ENCODE results near the gene SCN8A. TPM values are rescaled to one million over a fixed set of nuclear protein-coding genes. Genes with fewer than 3 reads are reported as not detected.

SCN8A gene
- polyA plus RNA-seq, 2 of the 4 experiments (the other 2 are of a cell fraction): 1.8 to 4.8 TPM

DNA sequence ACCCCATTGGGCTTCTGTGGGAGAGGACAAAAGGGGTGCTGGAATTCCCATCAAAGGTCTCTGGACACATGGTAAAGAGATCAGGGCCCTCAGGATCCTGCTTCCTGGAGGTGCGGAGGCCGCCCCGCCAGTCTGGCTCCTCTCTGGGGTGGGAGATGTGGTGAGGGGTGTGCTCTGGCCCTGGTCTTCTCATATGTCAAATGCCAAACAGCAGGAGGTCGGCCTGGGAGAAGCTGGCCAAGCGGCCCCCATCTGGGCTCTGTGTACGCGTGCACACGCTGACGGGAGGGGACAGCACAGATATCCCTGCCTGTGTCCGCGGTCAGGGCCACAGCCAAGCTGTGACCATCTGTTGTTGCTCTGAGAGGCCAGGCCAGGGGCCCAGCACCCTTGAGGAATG is 243.4 kb downstream of the SCN8A start:
- POLR2A ChIA-PET: no interaction called here
- ATAC-seq (no peak), FAIRE-seq (no peak), DNase-seq (ENCODE audit: low read depth in 1 of 2, low spot score in 1 of 2) (no peak)
- Histone ChIP-seq H3K9me3 (no peaks in the 10 kb centered on the region), H3K4me3 (no peak overlapping the region), H3K27ac (no peak overlapping the region), H3K4me2 (no peak overlapping the region), H3K4me1 (no peaks in the 10 kb centered on the region)
- CTCF ChIA-PET: interaction anchor here (1.0 to 3.7 kb wide), 3 partner anchors 10 to 41 kb away, joined by 5 to 18 read pairs (median 6); no protein-coding TSS in a partner anchor
- TF ChIP-seq HOXB5 (CRISPR knock-in tag; IDR thresholded peaks at IDR 0.05) (no peak), JUNB (IDR thresholded peaks at IDR 0.05) (no peak)
- TF ChIP-seq, protein P1, sequence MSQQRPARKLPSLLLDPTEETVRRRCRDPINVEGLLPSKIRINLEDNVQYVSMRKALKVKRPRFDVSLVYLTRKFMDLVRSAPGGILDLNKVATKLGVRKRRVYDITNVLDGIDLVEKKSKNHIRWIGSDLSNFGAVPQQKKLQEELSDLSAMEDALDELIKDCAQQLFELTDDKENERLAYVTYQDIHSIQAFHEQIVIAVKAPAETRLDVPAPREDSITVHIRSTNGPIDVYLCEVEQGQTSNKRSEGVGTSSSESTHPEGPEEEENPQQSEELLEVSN (IDR thresholded peaks at IDR 0.05; ENCODE audit: borderline replicate concordance, low read depth): no peak
- 75% methylated on average over 9 of the region's 11 CpGs for WGBS (ENCODE audit: missing lambda C conversion rate)

DNA sequence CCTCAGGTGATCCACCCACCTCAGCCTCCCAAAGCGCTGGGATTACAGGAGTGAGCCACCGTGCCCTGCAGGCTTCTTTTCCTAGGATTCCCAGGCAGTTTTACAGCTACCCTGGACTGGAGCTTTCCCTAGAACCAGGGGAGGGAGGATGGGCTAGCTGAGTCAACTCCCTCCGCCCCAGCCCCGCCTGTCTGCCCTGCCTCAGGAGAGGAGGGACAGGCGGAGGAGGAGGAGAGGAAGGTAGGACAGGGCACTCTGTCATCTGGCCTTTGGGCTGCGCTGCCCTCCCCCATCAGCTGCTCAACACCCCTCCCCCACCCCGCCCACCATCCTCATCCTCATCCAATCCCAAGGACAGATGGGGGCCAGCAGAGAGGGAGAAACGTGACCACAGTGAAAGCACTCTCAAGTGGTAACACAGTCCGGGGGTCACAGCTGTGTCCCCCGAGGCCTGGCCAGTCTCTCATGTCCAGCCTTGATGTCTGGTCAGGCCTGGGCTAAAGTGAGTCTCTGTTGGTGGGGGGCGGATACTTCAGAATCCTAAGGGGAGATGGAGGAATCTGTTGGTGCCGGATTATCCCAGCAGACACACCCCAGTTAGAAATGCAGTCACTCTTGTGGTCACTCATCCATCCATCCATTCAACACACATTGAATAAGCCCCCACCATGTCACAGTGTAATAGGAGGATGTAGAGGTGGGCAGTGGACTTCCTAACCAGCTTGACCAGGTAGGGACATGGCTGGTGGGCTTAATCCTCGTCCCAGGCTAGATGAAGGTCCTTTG is 245.2 kb downstream of the SCN8A start:
- Histone ChIP-seq H3K4me3 (no peak overlapping the region), H3K27ac (no peak overlapping the region), H3K9me3 (no peaks in the 10 kb centered on the region), H3K4me2 (no peak overlapping the region), H3K4me1 (no peaks in the 10 kb centered on the region)
- TF ChIP-seq JUNB (IDR thresholded peaks at IDR 0.05) (no peak), NR3C1 (IDR thresholded peaks at IDR 0.05) (no peak), TP53 (CRISPR knock-in tag; IDR thresholded peaks at IDR 0.05) (no peak), ZSCAN20 (CRISPR knock-in tag; IDR thresholded peaks at IDR 0.05) (no peak), KDM5A (IDR thresholded peaks at IDR 0.05) (no peak), ESRRA (IDR thresholded peaks at IDR 0.05; ENCODE audit: borderline replicate concordance, low read length) (no peak), EP300 (IDR thresholded peaks at IDR 0.05) (no peak), FOSB (CRISPR knock-in tag; IDR thresholded peaks at IDR 0.05) (no peak)
- ChIA-PET POLR2A (interaction anchor here (1.9 kb wide), 1 partner anchor 16 kb away, joined by 9 read pairs; no protein-coding TSS in a partner anchor), CTCF (interaction anchor here (0.9 to 3.7 kb wide), 6 partner anchors 12 to 304 kb away, joined by 3 to 18 read pairs (median 4); no protein-coding TSS in a partner anchor)
- DNase-seq (ENCODE audit: low read depth in 1 of 2, low spot score in 1 of 2) (no peak), FAIRE-seq (no peak), ATAC-seq (peak in 1 of 2 experiments; percentile 25; a peak in 2 of 6 replicates)
- WGBS (ENCODE audit: missing lambda C conversion rate): 46% methylated on average over 13 of the region's 13 CpGs

DNA sequence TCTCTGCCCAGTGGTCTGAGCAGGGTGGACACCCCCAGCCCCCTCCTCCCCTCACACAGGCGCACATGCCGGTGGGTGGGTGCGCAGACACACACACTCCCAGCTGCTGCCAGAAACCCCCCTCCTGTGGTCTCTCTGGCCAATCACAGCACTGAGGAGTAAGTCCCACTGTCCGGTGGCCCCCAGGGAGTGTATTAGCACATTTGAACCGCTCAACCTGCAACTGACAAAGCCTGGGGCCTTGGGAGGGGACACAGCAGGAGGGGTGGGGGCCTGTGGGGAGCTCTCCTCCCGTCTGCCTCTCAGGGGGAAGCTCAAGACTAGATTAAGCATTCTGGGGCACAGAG is 245.8 kb downstream of the SCN8A start:
- Histone ChIP-seq H3K4me2 (no peak overlapping the region), H3K4me3 (no peak overlapping the region), H3K9me3 (no peaks in the 10 kb centered on the region), H3K27ac (no peak overlapping the region), H3K4me1 (no peaks in the 10 kb centered on the region)
- no peak for ATAC-seq
- FAIRE-seq: no peak
- DNase-seq (ENCODE audit: low read depth in 1 of 2, low spot score in 1 of 2): no peak
- 92% methylated on average over 4 of the region's 6 CpGs for WGBS (ENCODE audit: missing lambda C conversion rate)
- POLR2A ChIA-PET: interaction anchor here (1.9 kb wide), 1 partner anchor 16 kb away, joined by 9 read pairs; no protein-coding TSS in a partner anchor
- TF ChIP-seq RAD21 (conservative IDR thresholded peaks at IDR 0.05 in 1 of 2, IDR thresholded peaks at IDR 0.05 in 1 of 2): no peak
- TF ChIP-seq MAFK (IDR thresholded peaks at IDR 0.05; ENCODE audit: partially characterized antibody): no peak
- TF ChIP-seq CBX2 (IDR thresholded peaks at IDR 0.05; ENCODE audit: borderline replicate concordance, low read depth): no peak
- no peak for TF ChIP-seq RNF2 (IDR thresholded peaks at IDR 0.05; ENCODE audit: borderline replicate concordance, low read depth)
- no peak for TF ChIP-seq HEYL (CRISPR knock-in tag; IDR thresholded peaks at IDR 0.05)
- TF ChIP-seq NR3C1 (IDR thresholded peaks at IDR 0.05): no peak
- no peak for TF ChIP-seq CEBPB (IDR thresholded peaks at IDR 0.05)
- TF ChIP-seq TP53 (CRISPR knock-in tag; IDR thresholded peaks at IDR 0.05): no peak
- TF ChIP-seq ZSCAN20 (CRISPR knock-in tag; IDR thresholded peaks at IDR 0.05): no peak
- no peak for TF ChIP-seq POLR2AphosphoS2 (conservative IDR thresholded peaks at IDR 0.05; ENCODE audit: low read length)
- TF ChIP-seq HOXA7 (CRISPR knock-in tag; IDR thresholded peaks at IDR 0.05): no peak
- TF ChIP-seq MAX (IDR thresholded peaks at IDR 0.05): no peak
- no peak for TF ChIP-seq SREBF2 (IDR thresholded peaks at IDR 0.05)
- no peak for TF ChIP-seq ZFP36 (IDR thresholded peaks at IDR 0.05; ENCODE audit: borderline replicate concordance, partially characterized antibody)
- no peak for TF ChIP-seq HDAC2 (IDR thresholded peaks at IDR 0.05)
- CTCF ChIA-PET: interaction anchor here (0.9 to 3.7 kb wide), 6 partner anchors 12 to 304 kb away, joined by 3 to 18 read pairs (median 4); no protein-coding TSS in a partner anchor

Data from A549 (cell line).